COLO668 (cell line): ENCODE data around the gene CFHR1.

Experiments
- DNase-seq: peaks from one replicate; lab custom pipeline; 2025; ENCODE audit not compliant: unreplicated experiment; lab: John Stamatoyannopoulos, UW

Gene CFHR1

GRCh38 chr1:196875935-196876334, 56.4 kb downstream of the CFHR1 start:
- no peak for DNase-seq

DNA sequence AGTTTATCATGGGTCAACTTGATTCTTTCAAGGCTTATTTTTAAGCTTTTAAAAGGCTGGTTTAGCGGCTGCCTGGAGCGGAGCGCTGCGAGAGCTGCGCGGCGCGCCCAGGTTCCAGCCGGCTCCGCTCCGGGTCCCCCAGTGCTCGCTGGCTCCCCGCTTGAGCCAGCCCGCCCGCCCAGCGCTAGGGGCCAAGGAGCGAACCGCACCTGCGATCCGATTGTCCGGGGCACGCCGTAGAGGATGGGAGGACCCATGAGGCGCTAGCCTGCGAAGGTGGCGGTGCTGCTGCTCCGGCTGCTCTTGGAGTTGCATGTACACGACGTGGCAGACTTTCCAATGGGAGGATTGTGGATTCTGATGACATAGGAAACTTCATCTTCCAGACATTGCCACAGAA, 58.4 kb downstream of the CFHR1 start:
- DNase-seq: no peak
